ENCODE results near the gene CHI3L2. TPM values are rescaled to one million over a fixed set of nuclear protein-coding genes. Genes with fewer than 3 reads are reported as not detected.

The CHI3L2 gene
- total and polyA plus RNA-seq, 2 of the 13 experiments (the other 11 are each of a cell fraction or from before 2014, with no cell fraction given): 0.46 to 1.7 TPM

GRCh38 chr1:111195002-111195684 is 32.4 kb upstream of the CHI3L2 start:
- H3K27me3 ChIP-seq (ENCODE audit: control insufficient read depth in 1 of 2, insufficient read depth in 2 of 2, low read length in 2 of 2): no peaks in the 10 kb centered on the region
- in situ Hi-C loops (cut with HindIII; ENCODE audit: extremely low pct_ligation_motif_present, low pct_unique_long_range_greater_than_20kb) (no loop called here), intact Hi-C loops (cut with micrococcal nuclease; ENCODE audit: unreplicated experiment) (no loop called here)
- FAIRE-seq: peak; percentile 49
- CTCF ChIA-PET (ENCODE audit: low intra/inter-chr PET ratio, low total read pairs): no interaction called here
- H3K36me3 ChIP-seq (replicated peaks in 1 of 2; ENCODE audit: control insufficient read depth in 1 of 2, insufficient read depth in 2 of 2, low read length in 2 of 2): no peaks in the 10 kb centered on the region
- peak overlapping the region; percentile 75 for H3K4me2 ChIP-seq (ENCODE audit: low read depth, low read length)
- peak; percentile 29 for ATAC-seq
- POLR2A ChIA-PET: no interaction called here
- peaks cover 95% of the 10 kb centered on the region for H3K4me1 ChIP-seq (ENCODE audit: insufficient read depth, low read length)
- no peaks in the 10 kb centered on the region for H4K20me1 ChIP-seq (ENCODE audit: insufficient read depth, low read length)
- peak overlapping the region in 2 of 3 experiments; percentile 10 to 25; a peak in 2 of 6 replicates for H3K4me3 ChIP-seq (replicated peaks in 1 of 3; ENCODE audit: insufficient read depth in 1 of 3, low read depth in 2 of 3, low read length in 3 of 3)
- no TSS peak for BruUV-seq (replicated peaks)
- peak; percentile 47 for DNase-seq (ENCODE audit: low spot score)
- H3K9ac ChIP-seq (ENCODE audit: insufficient read depth, low read depth, low read length): peak overlapping the region; percentile 14; the same call in 1 of the 2 replicates
- no peak overlapping the region for H2AFZ ChIP-seq (ENCODE audit: low read length)
- H3K9me3 ChIP-seq (ENCODE audit: low read length): no peaks in the 10 kb centered on the region
- H3K79me2 ChIP-seq (ENCODE audit: insufficient read depth, low read length): no peaks in the 10 kb centered on the region
- WGBS (ENCODE audit: low lambda C conversion rate): 6% methylated on average over 4 of the region's 4 CpGs
- H3K27ac ChIP-seq (ENCODE audit: extremely low read length, insufficient read depth, low read length): peak overlapping the region; percentile 47
- TF ChIP-seq SALL1 (CRISPR knock-in tag; IDR thresholded peaks at IDR 0.05): peak; percentile 29; the same call in 1 of the 2 replicates
- peak; percentile 79; the same call in 1 of the 2 replicates for TF ChIP-seq AHDC1 (CRISPR knock-in tag; IDR thresholded peaks at IDR 0.05; ENCODE audit: borderline replicate concordance)
- no peak for TF ChIP-seq TSC22D2 (CRISPR knock-in tag; IDR thresholded peaks at IDR 0.05; ENCODE audit: borderline replicate concordance)
- TF ChIP-seq, protein P1, sequence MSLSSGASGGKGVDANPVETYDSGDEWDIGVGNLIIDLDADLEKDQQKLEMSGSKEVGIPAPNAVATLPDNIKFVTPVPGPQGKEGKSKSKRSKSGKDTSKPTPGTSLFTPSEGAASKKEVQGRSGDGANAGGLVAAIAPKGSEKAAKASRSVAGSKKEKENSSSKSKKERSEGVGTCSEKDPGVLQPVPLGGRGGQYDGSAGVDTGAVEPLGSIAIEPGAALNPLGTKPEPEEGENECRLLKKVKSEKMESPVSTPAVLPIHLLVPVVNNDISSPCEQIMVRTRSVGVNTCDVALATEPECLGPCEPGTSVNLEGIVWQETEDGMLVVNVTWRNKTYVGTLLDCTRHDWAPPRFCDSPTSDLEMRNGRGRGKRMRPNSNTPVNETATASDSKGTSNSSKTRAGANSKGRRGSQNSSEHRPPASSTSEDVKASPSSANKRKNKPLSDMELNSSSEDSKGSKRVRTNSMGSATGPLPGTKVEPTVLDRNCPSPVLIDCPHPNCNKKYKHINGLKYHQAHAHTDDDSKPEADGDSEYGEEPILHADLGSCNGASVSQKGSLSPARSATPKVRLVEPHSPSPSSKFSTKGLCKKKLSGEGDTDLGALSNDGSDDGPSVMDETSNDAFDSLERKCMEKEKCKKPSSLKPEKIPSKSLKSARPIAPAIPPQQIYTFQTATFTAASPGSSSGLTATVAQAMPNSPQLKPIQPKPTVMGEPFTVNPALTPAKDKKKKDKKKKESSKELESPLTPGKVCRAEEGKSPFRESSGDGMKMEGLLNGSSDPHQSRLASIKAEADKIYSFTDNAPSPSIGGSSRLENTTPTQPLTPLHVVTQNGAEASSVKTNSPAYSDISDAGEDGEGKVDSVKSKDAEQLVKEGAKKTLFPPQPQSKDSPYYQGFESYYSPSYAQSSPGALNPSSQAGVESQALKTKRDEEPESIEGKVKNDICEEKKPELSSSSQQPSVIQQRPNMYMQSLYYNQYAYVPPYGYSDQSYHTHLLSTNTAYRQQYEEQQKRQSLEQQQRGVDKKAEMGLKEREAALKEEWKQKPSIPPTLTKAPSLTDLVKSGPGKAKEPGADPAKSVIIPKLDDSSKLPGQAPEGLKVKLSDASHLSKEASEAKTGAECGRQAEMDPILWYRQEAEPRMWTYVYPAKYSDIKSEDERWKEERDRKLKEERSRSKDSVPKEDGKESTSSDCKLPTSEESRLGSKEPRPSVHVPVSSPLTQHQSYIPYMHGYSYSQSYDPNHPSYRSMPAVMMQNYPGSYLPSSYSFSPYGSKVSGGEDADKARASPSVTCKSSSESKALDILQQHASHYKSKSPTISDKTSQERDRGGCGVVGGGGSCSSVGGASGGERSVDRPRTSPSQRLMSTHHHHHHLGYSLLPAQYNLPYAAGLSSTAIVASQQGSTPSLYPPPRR (CRISPR knock-in tag; IDR thresholded peaks at IDR 0.05; ENCODE audit: borderline replicate concordance): 0 out of 2 replicates have a peak, but pooled peaks have one; percentile 12
- TF ChIP-seq SAP130 (CRISPR knock-in tag; IDR thresholded peaks at IDR 0.05; ENCODE audit: low read depth): peak; percentile 47
- TF ChIP-seq TFAP4 (IDR thresholded peaks at IDR 0.05; ENCODE audit: borderline replicate concordance, low read depth): peak; percentile 65; the same call in 1 of the 2 replicates
- 0 out of 2 replicates have a peak, but pooled peaks have one; percentile 49 for TF ChIP-seq ZBTB42 (CRISPR knock-in tag; IDR thresholded peaks at IDR 0.05)
- no peak for TF ChIP-seq TFDP2 (CRISPR knock-in tag; IDR thresholded peaks at IDR 0.05)
- TF ChIP-seq CENPBD1 (CRISPR knock-in tag; IDR thresholded peaks at IDR 0.05; ENCODE audit: borderline replicate concordance, low read depth): no peak

All from HepG2 (cell line).